ENCODE measurements around the gene GIMAP7.
A peak's percentile ranks its signal among the peaks of the same experiment; 100 is the strongest.

The GIMAP7 gene

GRCh38 chr7:150568714-150569113 lies 54.0 kb downstream of the GIMAP7 start:
- peak; percentile 38 for DNase-seq (ENCODE audit: low read depth)

GRCh38 chr7:150569245-150569955 lies 54.7 kb downstream of the GIMAP7 start:
- H3K4me3 ChIP-seq (ENCODE audit: low read depth, low read length) = peak overlapping the region; percentile 52
- no peak for TF ChIP-seq CTCF (IDR thresholded peaks at IDR 0.05; ENCODE audit: insufficient read depth, low read depth, low read length, missing control alignments)
- DNase-seq (ENCODE audit: low read depth) = no peak

More at GRCh38 chr7:150568714-150569113, 54.0 kb downstream of the GIMAP7 start:
- peak overlapping the region; percentile 52 for H3K4me3 ChIP-seq (ENCODE audit: low read depth, low read length)
- no peak for TF ChIP-seq CTCF (IDR thresholded peaks at IDR 0.05; ENCODE audit: insufficient read depth, low read depth, low read length, missing control alignments)
